HG03354 (cell line): ENCODE data around the gene FAM83D.

Experiments used
- ATAC-seq: cut with Tn5 transposase; IDR thresholded peaks from one replicate; pipeline ENCODE4 v1.9.1; 2021; ENCODE audit warnings: mild to moderate bottlenecking; ENCODE audit not compliant: unreplicated experiment, poor library complexity, severe bottlenecking

Gene FAM83D

GRCh38 chr20:38894091-38894847, 31.9 kb upstream of the FAM83D start:
- ATAC-seq, result no peak

DNA sequence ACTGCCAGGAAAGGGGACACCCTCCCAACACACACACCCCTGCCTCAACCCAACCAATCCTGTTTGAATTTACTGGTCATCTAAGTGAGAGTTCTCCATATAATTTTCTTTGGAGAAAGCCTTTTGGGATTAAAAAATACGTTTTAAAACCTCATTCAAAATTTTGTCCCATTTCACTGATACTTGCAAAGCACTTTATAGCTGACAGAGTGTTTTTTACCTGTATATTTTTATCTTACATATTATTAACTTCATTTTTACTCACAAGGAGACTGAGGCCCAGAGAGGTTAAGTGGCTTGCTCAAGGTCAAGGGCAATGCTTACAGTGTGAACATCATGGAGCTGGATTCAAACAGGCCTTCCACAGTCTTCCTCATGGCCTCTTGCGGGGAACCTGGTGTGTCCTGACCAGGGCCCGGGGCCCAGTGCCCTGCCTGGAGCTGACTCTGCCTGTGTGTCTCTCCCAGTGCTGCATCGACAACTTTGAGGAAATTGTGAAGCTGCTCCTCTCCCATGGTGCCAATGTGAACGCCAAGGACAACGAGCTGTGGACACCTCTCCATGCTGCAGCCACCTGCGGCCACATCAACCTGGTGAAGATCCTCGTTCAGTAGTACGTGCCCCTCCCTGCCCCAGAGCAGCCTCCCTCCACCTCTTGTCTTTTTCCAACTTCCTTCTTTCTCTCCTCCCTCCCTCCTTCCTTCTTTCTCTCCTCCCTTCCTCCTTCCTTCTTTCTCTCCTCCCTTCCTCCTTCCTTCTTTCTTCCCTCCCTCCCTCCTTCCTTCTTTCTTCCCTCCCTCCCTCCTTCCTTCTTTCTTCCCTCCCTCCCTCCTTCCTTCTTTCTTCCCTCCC, 30.9 kb upstream of the FAM83D start:
- ATAC-seq, result no peak

DNA sequence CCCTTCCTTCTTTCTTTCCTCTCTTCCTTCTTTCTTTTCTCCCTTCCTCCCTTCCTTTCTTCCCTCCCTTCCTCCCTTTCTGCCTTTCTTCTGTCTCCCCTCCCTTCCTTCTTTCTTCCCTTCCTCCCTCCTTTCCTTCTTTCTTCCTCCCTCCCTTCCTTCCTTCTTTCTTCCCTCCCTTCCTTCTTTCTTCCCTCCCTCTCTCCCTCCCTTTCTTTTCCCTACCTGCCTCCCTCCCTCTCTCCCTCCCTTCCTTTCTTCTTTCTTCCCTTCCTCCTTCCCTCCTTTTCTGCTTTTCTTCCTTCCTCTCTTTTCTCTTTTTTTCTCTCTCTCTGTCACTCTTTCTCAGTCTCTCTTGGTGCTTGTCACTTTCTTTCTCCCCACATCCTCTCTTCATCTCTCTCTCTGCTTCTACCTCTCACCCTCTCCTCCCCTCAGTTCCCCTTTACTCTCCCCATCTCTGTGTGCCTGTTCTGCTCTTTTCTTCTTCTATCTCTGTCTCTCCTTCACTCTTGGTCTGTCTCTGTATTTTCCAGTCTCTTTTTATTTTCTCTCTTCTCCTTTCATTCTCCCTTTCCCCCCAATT, 30.1 kb upstream of the FAM83D start:
- ATAC-seq, result no peak

DNA sequence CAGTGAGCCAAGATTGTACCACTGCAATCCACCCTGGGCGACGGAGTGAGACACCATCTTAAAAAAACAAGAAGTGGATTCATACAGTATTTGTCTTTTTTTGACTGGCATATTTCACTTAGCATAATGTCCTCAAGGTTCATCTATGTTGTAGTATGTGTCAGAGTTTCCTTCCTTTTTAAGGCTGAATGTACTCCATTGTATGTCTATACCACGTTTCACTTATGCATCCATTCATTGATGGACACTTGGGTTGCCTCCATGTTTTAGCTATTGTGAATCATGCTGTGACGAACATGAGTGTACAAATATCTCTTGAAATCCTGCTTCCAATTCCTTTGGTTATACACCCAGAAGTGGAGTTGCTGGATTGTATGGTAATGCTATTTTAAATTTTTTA, 28.9 kb upstream of the FAM83D start:
- no peak for ATAC-seq

DNA sequence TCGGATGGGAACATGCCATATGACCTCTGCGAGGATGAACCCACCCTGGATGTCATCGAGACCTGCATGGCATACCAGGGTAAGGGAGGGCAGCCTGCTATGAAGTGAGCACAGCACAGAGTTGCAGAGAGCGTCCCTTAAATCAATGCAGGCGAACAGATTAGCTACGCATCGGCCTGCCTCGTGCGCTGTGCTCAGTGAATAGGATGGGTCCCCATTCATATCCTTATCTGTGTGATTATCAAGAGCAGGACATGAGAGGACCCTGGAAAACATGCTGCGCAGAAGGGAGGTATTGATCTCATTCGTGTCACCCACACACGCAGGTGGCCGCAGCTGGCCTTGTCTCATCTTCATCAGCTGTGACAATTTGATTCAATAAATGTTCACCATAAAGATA, 25.6 kb upstream of the FAM83D start:
- ATAC-seq, result no peak

DNA sequence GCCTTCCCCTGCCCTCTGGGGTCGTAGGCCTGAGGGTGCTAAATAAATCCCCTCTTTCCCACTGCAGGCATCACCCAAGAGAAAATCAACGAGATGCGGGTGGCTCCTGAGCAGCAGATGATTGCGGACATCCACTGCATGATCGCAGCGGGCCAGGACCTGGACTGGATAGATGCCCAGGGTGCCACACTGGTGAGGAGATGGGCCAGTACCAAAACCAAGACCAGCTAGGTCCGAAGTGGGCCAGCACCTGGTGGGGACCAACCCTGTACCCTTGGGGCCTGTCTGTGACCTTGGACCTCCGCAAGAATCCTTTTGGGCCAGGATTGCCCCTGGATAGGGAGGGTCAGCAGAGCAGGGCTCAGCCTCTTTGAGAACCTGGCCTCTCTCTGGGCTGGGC, 23.6 kb upstream of the FAM83D start:
- ATAC-seq, result no peak

GRCh38 chr20:38903335-38903734, 22.9 kb upstream of the FAM83D start:
- ATAC-seq, result no peak

DNA sequence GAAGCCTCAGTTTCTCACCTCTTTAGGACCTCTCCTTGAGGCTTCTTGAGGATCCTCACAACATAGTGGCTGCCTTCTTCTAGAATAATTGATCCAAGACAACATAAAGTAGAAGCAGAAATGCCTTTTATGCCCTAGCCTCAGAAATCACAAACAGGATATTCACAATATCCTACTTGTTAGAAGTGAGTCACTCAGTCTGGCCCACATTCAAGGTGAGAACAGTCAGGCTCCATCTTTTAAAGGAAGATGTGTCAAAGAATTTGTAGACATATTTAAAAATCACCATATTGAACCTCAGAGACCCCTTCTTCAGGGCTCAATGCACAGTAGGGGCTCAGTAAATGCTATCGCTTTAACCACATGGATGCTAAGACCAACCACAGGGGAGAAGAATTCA, 20.8 kb upstream of the FAM83D start:
- ATAC-seq, result no peak

GRCh38 chr20:38907918-38908677, 18.1 kb upstream of the FAM83D start:
- no peak for ATAC-seq

- no peak for ATAC-seq
Measured at GRCh38 chr20:38915355-38915754, 10.9 kb upstream of the FAM83D start.

GRCh38 chr20:38917657-38918056, 8.6 kb upstream of the FAM83D start:
- ATAC-seq, result no peak

GRCh38 chr20:38918172-38918571, 8.0 kb upstream of the FAM83D start:
- ATAC-seq, result no peak

DNA sequence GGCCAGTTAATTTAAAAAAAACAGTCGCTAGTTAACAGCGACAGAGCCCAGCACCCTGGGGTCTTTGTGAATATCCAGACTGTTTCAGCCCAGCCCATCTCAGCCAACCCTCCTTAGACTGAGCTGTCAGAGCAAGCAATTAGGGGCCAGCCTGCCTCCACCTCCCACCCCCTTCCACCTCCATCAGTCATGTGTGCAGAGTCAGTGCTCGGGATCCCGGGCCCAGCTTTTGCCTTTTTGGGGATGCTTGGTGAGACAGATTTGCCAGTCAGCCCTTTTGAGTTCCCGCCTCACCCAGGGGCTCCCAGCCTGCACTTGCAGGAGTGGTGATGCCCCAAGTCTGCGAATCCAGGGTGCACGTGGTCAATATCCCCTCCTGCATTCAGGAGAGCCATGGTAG, 6.5 kb upstream of the FAM83D start:
- no peak for ATAC-seq

- no peak for ATAC-seq
Measured at GRCh38 chr20:38920411-38920810, 5.8 kb upstream of the FAM83D start.

GRCh38 chr20:38920851-38921250, 5.4 kb upstream of the FAM83D start:
- ATAC-seq, result no peak

- no peak for ATAC-seq
Measured at GRCh38 chr20:38924718-38925117, 1.5 kb upstream of the FAM83D start.

- peak; percentile 17 for ATAC-seq
Measured at GRCh38 chr20:38926934-38927616, 858 bp downstream of the FAM83D start.

DNA sequence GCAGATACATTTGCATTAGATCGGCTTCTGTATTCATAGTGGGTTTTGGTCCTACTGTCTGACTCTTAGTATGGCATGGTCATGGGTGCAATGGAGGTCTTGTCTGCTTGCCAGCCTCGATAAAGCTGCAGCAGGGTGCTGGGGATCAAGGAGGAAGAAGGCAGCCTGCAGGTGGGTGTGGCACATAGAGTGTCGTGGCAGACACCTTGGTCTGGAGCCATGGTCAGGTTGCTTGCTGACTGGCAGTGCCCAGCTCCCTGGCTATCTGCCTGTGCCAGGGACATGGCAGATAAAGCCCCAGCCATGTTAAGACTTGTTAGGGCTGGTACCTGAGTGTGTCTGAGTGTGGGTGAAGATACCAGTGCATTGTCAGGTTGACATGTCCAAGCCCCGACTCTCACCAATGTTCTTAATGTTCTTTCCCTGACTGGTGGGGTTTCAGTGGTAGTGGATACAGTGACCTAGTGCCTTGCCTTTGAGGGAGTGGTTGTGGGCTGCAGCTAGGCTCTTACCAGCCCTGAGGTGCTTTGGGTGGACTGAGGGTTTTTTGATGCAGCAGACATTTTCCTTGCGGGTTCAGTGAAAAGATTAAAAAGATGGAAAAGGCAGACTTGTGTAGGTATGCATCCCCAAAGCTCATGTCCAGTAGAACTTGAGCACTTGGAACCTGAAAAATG, 1.8 kb downstream of the FAM83D start:
- no peak for ATAC-seq

- no peak for ATAC-seq
Measured at GRCh38 chr20:38930242-38930569, 4.0 kb downstream of the FAM83D start.
